ENCODE data around the gene FKBP15.

- TF ChIP-seq CTCF (conservative IDR thresholded peaks at IDR 0.05), result no peak
- no peak for TF ChIP-seq ZFX (IDR thresholded peaks at IDR 0.05)
Observed at GRCh38 chr9:113160571-113160970, 60.5 kb downstream of the FKBP15 start.
